ENCODE results near the gene RAI1.

- TF ChIP-seq, protein P1, sequence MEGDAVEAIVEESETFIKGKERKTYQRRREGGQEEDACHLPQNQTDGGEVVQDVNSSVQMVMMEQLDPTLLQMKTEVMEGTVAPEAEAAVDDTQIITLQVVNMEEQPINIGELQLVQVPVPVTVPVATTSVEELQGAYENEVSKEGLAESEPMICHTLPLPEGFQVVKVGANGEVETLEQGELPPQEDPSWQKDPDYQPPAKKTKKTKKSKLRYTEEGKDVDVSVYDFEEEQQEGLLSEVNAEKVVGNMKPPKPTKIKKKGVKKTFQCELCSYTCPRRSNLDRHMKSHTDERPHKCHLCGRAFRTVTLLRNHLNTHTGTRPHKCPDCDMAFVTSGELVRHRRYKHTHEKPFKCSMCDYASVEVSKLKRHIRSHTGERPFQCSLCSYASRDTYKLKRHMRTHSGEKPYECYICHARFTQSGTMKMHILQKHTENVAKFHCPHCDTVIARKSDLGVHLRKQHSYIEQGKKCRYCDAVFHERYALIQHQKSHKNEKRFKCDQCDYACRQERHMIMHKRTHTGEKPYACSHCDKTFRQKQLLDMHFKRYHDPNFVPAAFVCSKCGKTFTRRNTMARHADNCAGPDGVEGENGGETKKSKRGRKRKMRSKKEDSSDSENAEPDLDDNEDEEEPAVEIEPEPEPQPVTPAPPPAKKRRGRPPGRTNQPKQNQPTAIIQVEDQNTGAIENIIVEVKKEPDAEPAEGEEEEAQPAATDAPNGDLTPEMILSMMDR (IDR thresholded peaks at IDR 0.05), result no peak
- no peak for TF ChIP-seq POLR2A (IDR thresholded peaks at IDR 0.05)
These were observed 46.1 kb upstream of the RAI1 start for GRCh38 chr17:17635126-17635525.

Measured in lower leg skin (tissue), 3 donors.